Cardiac fibroblast (primary cell): ENCODE measurements around the gene MT1A.

ENCODE experiments used
- DNase-seq, 2 donors: peaks; one replicate each; pipeline versions ENCODE4 v3.0.0 to v3.0.0-alpha.2; 2010; ENCODE audit warnings: low read depth in 2 of 2
- H3K4me3 ChIP-seq, 2 donors: replicated peaks in 1 of 2; 1 replicate in 1 of 2; 2 replicates in 1 of 2; pipeline ENCODE4 v1.5.1; 2011; ENCODE audit warnings: low read depth in 2 of 2, low read length in 2 of 2, mild to moderate bottlenecking in 2 of 2, moderate library complexity in 1 of 2
- TF ChIP-seq, protein P1 (sequence below): IDR thresholded peaks from one replicate; pipeline ENCODE4 v1.5.1; 2011; ENCODE audit warnings: low read depth, mild to moderate bottlenecking, low read length, inconsistent platforms

Gene MT1A

DNA sequence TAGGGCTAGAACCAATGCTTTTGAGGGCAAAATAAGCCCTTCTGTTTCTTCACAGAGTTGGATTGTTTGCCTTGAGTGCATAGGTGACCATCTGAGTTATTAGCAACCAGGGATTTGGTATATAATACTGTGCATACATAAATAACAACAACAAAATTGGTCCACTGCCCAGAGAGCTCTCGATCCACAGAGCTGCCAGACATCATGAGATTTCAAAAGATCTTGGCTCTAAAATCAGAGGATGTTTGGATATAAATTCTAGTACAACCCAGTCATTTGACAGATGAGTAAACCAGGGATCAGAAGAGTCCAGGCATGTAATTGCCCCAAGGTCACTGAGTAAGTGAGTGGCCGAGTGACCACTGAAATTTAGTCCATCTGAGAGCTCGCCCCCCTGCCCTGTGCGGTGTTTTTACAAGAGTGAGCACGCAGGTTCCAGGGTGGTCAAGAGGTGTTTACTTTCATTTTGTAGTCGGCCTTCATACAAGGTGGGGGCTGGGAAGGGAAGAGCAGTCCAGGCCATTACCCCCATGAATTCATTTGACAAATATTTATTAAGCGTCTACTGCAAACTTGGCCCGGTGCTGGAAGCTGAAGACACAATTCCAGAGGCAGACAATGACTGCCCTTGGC lies 31.9 kb upstream of the MT1A start:
- peak overlapping the region in 1 of 2 donors; percentile 32 for H3K4me3 ChIP-seq
- TF ChIP-seq, protein P1, sequence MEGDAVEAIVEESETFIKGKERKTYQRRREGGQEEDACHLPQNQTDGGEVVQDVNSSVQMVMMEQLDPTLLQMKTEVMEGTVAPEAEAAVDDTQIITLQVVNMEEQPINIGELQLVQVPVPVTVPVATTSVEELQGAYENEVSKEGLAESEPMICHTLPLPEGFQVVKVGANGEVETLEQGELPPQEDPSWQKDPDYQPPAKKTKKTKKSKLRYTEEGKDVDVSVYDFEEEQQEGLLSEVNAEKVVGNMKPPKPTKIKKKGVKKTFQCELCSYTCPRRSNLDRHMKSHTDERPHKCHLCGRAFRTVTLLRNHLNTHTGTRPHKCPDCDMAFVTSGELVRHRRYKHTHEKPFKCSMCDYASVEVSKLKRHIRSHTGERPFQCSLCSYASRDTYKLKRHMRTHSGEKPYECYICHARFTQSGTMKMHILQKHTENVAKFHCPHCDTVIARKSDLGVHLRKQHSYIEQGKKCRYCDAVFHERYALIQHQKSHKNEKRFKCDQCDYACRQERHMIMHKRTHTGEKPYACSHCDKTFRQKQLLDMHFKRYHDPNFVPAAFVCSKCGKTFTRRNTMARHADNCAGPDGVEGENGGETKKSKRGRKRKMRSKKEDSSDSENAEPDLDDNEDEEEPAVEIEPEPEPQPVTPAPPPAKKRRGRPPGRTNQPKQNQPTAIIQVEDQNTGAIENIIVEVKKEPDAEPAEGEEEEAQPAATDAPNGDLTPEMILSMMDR, result no peak
- peak; percentile 91 to 97 for DNase-seq

- H3K4me3 ChIP-seq, result peak overlapping the region in 1 of 2 donors; percentile 64
- DNase-seq, result peak; percentile 98 to 100
These were observed 31.3 kb upstream of the MT1A start for GRCh38 chr16:56607109-56607618.

GRCh38 chr16:56607675-56608042 lies 30.8 kb upstream of the MT1A start:
- TF ChIP-seq, protein P1, result no peak
- H3K4me3 ChIP-seq, result peak overlapping the region in 1 of 2 donors; percentile 64
- DNase-seq, result no peak

More at GRCh38 chr16:56607109-56607618, 31.3 kb upstream of the MT1A start:
- TF ChIP-seq, protein P1, result no peak

DNA sequence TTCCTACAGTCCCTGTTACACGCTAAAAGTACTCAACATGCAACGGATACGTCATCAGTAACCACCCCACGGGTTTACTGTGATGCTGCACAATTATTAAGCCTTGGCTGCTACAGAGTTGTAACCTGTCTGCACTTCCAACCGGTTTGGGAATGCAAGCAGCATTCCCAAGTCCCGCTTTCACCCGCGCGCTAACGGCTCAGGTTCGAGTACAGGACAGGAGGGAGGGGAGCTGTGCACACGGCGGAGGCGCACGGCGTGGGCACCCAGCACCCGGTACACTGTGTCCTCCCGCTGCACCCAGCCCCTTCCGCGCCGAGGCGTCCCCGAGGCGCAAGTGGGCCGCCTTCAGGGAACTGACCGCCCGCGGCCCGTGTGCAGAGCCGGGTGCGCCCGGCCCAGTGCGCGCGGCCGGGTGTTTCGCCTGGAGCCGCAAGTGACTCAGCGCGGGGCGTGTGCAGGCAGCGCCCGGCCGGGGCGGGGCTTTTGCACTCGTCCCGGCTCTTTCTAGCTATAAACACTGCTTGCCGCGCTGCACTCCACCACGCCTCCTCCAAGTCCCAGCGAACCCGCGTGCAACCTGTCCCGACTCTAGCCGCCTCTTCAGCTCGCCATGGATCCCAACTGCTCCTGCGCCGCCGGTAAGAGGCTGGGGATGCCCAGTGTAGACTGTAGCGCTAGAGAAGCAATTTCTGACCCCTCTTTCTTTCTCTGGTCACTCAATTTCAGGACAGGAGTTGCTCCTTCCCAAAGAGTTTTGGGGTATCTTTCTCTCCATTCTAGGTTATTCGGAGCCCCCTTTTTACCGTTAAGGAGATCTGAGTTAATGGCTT lies 30.2 kb upstream of the MT1A start, which contains the start of gene MT2A:
Gene MT2A (plus strand): TSS at position 542 of the 833 bp plus-strand sequence. CDS start 72 bp downstream, at position 614.
- peak; percentile 98 for DNase-seq
- TF ChIP-seq, protein P1, result no peak
- peak within 1 kb of the TSS; percentile 62 to 64 for H3K4me3 ChIP-seq

DNA sequence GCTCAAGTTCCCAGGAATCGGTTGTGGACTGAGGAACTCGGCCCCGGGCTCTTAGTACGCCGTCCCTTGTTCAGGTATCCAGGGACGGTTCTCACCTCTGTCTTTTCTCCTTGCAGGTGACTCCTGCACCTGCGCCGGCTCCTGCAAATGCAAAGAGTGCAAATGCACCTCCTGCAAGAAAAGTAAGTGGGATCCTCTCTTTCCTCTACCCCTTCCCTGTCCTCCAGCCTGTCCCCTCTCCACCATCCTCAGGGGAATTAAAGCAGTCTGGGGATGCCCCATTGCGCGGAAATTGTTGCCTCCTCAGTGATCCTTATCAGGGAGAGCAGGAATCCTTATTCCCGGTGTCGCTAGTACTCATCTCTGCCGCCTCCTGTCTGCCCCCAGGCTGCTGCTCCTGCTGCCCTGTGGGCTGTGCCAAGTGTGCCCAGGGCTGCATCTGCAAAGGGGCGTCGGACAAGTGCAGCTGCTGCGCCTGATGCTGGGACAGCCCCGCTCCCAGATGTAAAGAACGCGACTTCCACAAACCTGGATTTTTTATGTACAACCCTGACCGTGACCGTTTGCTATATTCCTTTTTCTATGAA lies 29.5 kb upstream of the MT1A start:
- peak; percentile 14 to 42 for DNase-seq
- TF ChIP-seq, protein P1, result no peak
- peak overlapping the region; percentile 62 to 64 for H3K4me3 ChIP-seq

DNA sequence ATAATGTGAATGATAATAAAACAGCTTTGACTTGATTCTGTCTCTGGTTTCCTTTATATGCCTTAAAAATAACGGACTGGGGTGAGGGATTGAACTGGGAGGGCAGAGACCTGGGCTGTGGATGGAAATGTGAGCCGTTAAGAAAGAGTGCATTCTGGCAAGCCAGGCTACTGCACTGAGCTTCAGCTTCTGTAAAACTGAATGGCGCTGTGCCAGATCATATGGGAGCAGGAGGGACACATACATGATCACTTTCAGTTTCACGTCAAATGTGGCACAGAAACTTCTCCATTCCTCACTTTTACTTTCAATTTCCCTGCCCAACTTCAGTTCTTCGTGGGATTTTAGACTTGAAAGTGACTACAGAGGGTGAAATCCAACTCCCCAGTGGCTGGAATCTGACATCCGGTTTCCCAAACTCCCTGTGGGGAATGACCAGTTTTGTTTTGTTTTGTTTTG lies 29.0 kb upstream of the MT1A start:
- peak; percentile 89 to 95 for DNase-seq
- TF ChIP-seq, protein P1, result no peak
- H3K4me3 ChIP-seq, result peak overlapping the region; percentile 62 to 64
